Muscle of arm (tissue), 12 donors: Measurements from ENCODE around the gene HLA-DMA. TPM values are rescaled to one million over a fixed set of nuclear protein-coding genes. Genes with fewer than 3 reads are reported as not detected.

Experiments
- DNase-seq: peaks from one replicate; pipeline ENCODE4 v3.0.0-alpha.2; 2013
- polyA plus RNA-seq, 12 donors: library from polyadenylated mRNA; unstranded; fragments of 120-200 nt; gene quantifications; one replicate each; pipeline ENCODE4 v1.2.1, GENCODE V29; 2013; ENCODE audit not compliant: insufficient read length in 12 of 12

HLA-DMA gene
- polyA plus RNA-seq, 12 donors: 2.7 to 28.3 (median 5.0) TPM; not detected in 2

DNA sequence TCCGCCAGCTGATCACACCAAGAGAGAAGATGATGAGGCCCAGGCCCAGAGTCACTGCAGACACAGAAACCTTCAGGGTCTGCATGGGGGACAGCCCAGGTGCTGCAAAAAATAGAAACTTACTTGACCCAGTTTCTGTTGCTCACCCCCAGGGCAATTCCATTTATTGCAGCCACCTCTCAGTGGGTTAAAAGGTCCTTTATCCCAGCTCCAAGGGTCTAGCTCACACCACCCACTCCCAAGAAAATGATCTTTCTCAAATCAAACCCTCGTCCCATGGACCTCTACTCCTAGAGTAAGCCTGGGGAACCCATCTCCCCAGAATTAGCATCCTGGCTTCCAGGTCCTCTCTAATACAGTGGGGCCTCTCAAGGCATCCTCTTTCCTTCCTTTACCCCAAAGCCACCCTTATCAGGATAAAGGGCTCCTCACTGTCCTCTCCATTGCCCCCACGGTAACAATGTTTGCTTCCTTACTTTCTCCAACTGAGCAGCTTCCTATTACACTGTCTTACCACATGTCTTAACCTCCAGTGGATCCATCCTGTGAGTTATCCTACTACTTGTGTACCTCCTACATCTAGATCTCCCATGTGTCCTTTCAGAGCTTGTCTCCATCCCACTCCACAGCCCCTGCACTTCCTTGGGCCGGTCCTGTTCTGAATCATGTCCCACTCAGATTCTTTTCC lies 17.2 kb downstream of the HLA-DMA start:
- no peak for DNase-seq

DNA sequence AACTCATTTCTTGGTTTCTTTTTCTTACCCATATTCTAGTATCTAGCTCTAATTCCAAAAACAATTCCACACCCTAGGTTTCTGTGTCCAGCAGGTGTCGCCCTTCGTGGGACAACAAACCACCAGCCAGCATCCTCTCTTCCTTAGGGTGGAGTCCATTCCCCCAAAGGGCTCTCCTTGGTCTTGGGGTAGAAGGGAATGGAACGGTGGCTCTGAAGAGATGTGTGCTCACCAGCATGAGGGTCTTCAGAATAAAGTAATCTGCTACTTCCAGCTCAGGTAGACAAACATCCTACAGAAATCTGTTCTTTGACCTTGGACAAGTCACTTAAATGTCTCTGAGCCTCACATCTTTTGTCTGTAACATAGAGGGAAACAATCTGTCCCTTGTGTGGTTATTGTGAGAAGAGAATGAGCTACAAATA lies 19.2 kb downstream of the HLA-DMA start:
- DNase-seq: peak; percentile 72

DNA sequence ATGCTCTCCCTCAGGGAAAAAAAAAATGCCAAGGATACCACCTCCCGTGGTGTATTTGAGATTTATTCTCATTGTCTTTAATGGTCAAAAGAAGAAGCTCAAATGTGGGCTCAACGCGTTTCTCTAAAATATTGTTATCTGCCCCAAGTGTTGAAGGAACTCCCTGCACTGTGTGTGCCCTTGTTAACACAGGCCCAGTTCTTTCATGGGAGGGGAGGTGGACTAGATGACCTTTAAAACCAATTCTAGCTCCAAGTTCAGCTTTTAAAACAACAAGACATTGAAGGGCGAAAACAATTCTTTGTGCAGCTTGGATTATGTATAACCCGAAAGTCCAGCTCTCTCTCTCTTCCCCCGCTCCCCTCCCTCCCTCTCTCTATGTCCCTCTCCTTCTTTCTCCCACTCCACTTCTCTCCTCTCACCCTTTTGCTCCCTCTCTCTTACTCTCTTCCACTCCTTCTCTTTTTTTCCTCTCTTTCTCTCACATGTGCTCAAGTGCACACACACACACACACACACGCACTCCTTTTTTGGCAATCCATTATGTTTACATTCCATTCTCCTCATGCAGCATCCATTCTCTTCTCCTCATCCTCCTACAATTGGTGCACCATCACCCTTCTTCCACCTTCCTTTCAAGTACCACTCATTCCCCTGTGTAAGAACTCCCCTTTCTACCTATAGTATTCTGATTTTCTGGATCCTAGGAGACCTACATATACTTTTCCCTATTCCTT lies 20.6 kb downstream of the HLA-DMA start:
- no peak for DNase-seq

DNA sequence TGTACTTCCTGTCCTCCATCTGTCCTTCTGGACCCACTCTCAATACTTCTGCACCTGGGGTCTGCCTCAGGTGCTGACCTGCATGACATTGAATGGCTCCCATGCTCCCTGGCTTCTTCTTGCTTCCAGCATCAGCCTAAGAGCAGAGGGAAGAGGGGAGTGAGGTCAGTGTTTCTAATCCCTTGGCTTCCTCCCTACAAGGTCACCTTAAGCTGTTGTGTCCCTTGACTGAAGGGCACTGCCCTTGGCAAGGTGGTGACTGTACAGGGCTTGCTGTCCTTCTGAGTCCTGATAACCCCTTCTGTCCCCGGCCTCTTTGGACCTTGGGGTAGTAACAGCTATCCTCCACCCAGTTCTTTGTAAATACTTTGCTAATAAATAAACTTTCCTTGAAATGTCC lies 21.7 kb downstream of the HLA-DMA start:
- DNase-seq: no peak

DNA sequence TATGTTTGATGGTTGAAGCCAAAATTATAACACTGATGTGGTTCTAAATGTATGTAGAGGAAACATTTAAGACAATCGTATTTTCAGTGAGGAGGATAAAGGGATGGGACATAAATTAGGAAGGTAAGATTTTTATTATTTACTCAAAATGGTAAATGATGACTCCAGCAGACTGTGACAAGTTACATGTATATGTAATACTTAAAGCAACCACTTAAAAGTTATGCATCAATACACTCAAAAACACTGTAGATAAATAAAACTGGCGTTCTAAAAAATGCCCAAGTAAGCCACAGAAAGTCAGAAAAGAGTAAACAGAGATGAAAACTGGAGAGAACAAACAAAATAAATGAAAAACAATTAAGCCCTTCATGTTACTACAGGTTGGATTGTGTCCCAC lies 30.8 kb downstream of the HLA-DMA start:
- DNase-seq: no peak

DNA sequence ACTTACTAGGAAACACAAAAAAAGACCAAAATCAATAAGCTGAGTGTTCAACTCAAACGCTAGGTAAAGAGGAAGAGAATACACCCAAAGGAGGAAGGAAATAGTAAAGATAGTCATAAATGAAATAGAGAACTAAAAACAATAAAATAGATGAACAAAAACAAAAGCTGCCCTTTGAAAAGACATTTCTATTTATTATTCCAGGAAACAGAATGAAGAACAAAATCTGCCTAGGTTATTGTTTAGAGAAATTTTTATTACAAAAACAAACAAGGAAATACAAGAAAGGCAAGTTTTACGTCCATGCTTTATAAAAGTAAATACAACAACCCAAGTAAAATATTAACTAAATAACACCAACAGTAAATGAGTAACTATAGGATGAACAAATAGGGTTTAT lies 32.2 kb downstream of the HLA-DMA start:
- no peak for DNase-seq

DNA sequence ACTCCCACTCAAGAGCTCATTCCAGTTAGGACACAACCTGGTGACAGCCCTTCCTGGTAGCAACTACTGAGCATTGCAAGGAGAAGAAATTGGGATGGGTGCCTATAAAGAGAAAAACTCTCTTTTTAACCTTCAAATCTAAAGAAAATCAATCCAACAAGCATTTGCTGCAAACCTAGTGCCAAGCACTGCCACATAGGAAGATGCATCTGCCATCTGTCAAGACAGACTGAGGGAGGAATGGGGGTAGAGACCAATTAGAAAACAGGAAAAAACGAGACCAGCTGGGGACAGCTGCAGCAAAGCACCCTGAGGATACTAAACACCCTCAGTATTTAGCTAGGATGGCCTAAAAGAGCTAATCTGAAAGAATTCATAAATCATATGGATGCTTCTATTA lies 39.9 kb downstream of the HLA-DMA start:
- no peak for DNase-seq

DNA sequence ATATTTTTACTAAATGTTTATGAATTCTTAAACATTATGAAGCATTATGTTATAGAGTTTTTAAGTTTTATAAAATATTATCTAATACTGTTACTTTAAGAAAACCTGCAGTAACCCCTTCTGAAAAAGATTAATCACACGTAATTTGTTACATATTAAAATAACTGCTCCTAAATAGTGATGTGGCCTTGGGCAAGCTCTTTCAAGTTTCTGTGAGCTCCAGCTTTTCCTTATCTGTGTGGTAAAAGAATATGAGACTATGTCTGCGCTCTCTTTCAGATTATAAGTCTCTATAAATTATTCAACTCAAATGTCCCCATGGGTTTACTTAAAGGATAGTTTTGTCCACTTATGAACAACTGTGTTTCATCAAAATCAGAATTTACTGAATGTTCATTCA lies 44.0 kb downstream of the HLA-DMA start:
- no peak for DNase-seq

DNA sequence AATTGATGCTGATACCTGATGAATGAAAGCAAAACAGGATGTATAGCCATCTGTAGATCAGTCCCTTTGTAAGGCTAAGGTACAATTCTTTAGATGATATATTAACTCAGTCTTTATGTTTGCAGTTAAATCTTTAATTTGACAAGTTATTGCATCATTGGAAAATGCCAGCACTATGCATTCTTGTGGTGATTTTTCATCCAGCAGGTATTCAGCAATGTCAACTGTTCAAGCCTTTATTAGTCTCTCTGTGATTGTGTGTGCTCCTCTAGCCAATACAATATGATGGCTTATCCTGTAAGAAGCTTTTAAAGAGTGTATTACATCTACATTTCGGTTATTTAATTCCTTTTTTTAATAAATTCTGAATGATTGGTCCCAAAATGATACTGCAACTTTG lies 46.4 kb downstream of the HLA-DMA start:
- DNase-seq: no peak

DNA sequence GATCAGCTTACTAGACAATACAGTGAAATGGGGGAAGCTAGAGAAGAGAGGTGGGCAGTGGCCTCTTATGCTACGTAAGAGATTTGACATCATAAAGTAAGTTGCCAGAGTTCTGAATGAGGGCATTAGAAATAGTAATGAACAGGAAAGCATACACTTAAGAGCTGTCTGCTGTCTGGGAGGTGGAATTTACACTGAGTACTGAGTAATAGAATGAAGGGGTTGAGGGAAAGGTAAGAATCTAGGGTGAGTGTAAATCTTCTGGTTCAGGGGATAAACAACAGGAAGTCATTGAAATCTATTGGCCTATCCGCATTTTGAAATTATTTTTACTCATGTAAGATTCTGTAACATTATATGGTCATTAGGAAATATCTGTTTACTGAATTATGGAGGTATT lies 47.8 kb downstream of the HLA-DMA start:
- no peak for DNase-seq

DNA sequence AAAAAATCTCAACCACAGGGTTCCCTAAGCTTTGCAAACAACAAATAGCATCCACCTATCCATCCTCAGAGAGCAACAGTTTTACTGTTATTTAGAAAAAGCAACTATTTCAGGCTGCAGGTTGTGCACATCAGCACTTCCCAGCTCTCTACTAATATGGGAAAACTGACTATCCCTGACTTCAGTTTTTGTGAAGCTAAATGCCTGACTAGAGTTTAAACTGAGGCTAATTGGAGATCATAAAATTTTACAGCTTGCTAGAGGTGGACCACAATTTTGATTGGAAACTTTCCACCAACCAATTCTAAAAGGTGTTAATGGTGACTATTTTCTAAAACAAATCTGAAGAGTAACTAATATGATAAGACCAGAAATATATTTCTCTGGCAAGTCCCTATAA lies 48.9 kb downstream of the HLA-DMA start:
- no peak for DNase-seq

Other genes starting within 250 kb of the HLA-DMA start
- gene HLA-DQA2, start 211.7 kb downstream of the HLA-DMA start, polyA plus RNA-seq: 1 to 10 TPM in 2 of 12 donors, under 1 TPM in 6, not detected in 4; 0.25 to 2.7 (median 0.57) TPM
- gene HLA-DQB2, start 189.6 kb downstream of the HLA-DMA start, polyA plus RNA-seq: 1 to 10 TPM in 2 of 12 donors, under 1 TPM in 4, not detected in 6; 0.23 to 2.3 (median 0.56) TPM
- gene HLA-DOB, start 136.1 kb downstream of the HLA-DMA start, polyA plus RNA-seq: 1 to 10 TPM in 1 of 12 donors, under 1 TPM in 4, not detected in 7; 0.19 to 1.3 (median 0.25) TPM
- gene TAP2, start 114.4 kb downstream of the HLA-DMA start, polyA plus RNA-seq: 10 to 100 TPM in 1 of 12 donors, 1 to 10 TPM in 10, not detected in 1; 3.7 to 13.7 (median 5.8) TPM
- gene PSMB8, start 109.0 kb downstream of the HLA-DMA start, polyA plus RNA-seq: 10 to 100 TPM in 11 of 12 donors, not detected in 1; 11.2 to 17.3 (median 12.8) TPM
- gene TAP1, start 99.4 kb downstream of the HLA-DMA start, polyA plus RNA-seq: 10 to 100 TPM in 4 of 12 donors, 1 to 10 TPM in 7, not detected in 1; 6.5 to 13.6 (median 9.1) TPM
- 10 to 100 TPM in 1 of 12 donors, 1 to 10 TPM in 10, not detected in 1; 2.5 to 27.2 (median 4.4) TPM for gene PSMB9, start 98.9 kb downstream of the HLA-DMA start, polyA plus RNA-seq
- 10 to 100 TPM in 1 of 12 donors, 1 to 10 TPM in 10, not detected in 1; 3.0 to 15.7 (median 3.8) TPM for gene HLA-DMB, start 12.1 kb downstream of the HLA-DMA start, polyA plus RNA-seq
- gene BRD2, start 15.5 kb upstream of the HLA-DMA start, polyA plus RNA-seq: 100 to 1,000 TPM; 144 to 876 (median 162) TPM
- 1 to 10 TPM in 6 of 12 donors, under 1 TPM in 5, not detected in 1; 0.41 to 8.0 (median 1.6) TPM for gene HLA-DOA, start 56.5 kb upstream of the HLA-DMA start, polyA plus RNA-seq
- 10 to 100 TPM in 9 of 12 donors, 1 to 10 TPM in 2, not detected in 1; 7.6 to 44.7 (median 13.9) TPM for gene HLA-DPA1, start 120.6 kb upstream of the HLA-DMA start, polyA plus RNA-seq
- 10 to 100 TPM in 2 of 12 donors, 1 to 10 TPM in 9, not detected in 1; 2.9 to 29.8 (median 9.0) TPM for gene HLA-DPB1, start 122.9 kb upstream of the HLA-DMA start, polyA plus RNA-seq
- gene COL11A2, start 239.4 kb upstream of the HLA-DMA start, polyA plus RNA-seq: 100 to 1,000 TPM in 1 of 12 donors, 10 to 100 TPM in 10, not detected in 1; 32.4 to 120 (median 49.2) TPM
- gene RXRB, start 247.6 kb upstream of the HLA-DMA start, polyA plus RNA-seq: 10 to 100 TPM in 11 of 12 donors, not detected in 1; 33.8 to 70.0 (median 37.7) TPM
- 100 to 1,000 TPM in 3 of 12 donors, 10 to 100 TPM in 8, not detected in 1; 62.9 to 117 (median 77.6) TPM for gene SLC39A7, start 247.8 kb upstream of the HLA-DMA start, polyA plus RNA-seq